ENCODE data around the gene EMP2.
A peak's percentile ranks its signal among the peaks of the same experiment; 100 is the strongest.
"Not testable (repeated sequence)": the region's sequence is repeated elsewhere in the genome, so short reads cannot be mapped to it uniquely, and the experiment has no call there.

Gene EMP2

GRCh38 chr16:10514369-10515055 lies 65.9 kb downstream of the EMP2 start:
- POLR2A ChIA-PET, result no interaction called here
- DNase-seq (ENCODE audit: extremely low spot score), result peak; percentile 54
- CTCF ChIA-PET, result interaction anchor here (0.6 to 5.0 kb wide), 43 partner anchors 8 to 1947 kb away, joined by 3 to 101 read pairs (median 4); partner anchors contain the start of gene NUBP1
- peak; percentile 54 for TF ChIP-seq CTCF (IDR thresholded peaks at IDR 0.05; ENCODE audit: control extremely low read depth, extremely low read depth, low read depth, missing control alignments)

DNA sequence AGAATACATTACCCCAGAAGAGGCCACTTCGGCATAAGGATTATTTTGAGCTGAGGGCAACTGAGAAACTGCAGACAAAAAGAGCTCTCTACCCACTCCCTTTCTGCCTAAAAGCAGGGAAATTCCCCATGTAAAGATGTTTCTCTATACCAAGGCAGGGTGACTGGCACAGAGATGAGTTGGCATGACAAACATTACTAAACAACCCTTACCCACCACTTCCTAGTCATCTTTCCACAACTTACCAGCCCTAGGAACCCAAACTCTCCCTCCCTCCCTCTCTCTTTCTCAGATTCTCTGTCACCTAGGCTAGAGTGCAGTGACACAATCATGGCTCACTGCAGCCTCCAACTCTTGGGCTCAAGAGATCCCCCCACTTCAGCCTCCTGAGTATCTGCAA lies 68.6 kb downstream of the EMP2 start:
- POLR2A ChIA-PET, result no interaction called here
- CTCF ChIA-PET, result interaction anchor here (1.0 to 6.1 kb wide), 5 partner anchors 14 to 255 kb away, joined by 3 to 108 read pairs (median 5); no protein-coding TSS in a partner anchor

DNA sequence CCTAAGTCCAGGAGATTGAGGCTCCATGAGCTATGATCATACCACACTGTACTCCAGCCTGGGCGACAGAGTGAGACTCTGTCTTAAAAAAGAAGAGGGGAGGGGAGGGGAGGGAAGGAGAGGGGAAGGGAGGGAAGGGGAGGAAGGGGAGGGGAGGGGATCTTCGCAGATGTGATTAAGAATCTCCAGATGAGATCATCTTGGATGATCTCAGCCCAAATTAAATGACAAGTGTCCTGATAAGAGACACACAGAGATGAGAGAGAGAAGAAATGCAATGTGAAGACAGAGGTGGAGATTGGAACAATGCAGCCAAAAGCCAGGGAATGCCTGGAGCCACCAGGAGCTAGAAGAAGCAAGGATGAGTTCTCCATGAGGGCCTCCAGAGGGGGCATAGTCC lies 70.1 kb downstream of the EMP2 start:
- POLR2A ChIA-PET, result interaction anchor here (0.6 kb wide), 1 partner anchor 229 kb away, joined by 4 read pairs; no protein-coding TSS in a partner anchor
- no peak for TF ChIP-seq CTCF (IDR thresholded peaks at IDR 0.05; ENCODE audit: control extremely low read depth, extremely low read depth, low read depth, missing control alignments)
- CTCF ChIA-PET, result interaction anchor here (0.9 to 6.1 kb wide), 23 partner anchors 9 to 427 kb away, joined by 3 to 108 read pairs (median 4); no protein-coding TSS in a partner anchor
- no peak for DNase-seq (ENCODE audit: extremely low spot score)

More for the DNA sequence above, 68.6 kb downstream of the EMP2 start:
- no peak for DNase-seq (ENCODE audit: extremely low spot score)
- TF ChIP-seq CTCF (IDR thresholded peaks at IDR 0.05; ENCODE audit: control extremely low read depth, extremely low read depth, low read depth, missing control alignments), result no peak

- POLR2A ChIA-PET, result interaction anchor here (0.6 kb wide), 1 partner anchor 229 kb away, joined by 4 read pairs; no protein-coding TSS in a partner anchor
- TF ChIP-seq CTCF (IDR thresholded peaks at IDR 0.05; ENCODE audit: control extremely low read depth, extremely low read depth, low read depth, missing control alignments), result peak; percentile 73
- DNase-seq (ENCODE audit: extremely low spot score), result peak; percentile 80
- CTCF ChIA-PET, result interaction anchor here (0.9 to 6.1 kb wide), 25 partner anchors 8 to 428 kb away, joined by 3 to 108 read pairs (median 4); no protein-coding TSS in a partner anchor
These were observed 70.8 kb downstream of the EMP2 start for GRCh38 chr16:10509534-10510025.

DNA sequence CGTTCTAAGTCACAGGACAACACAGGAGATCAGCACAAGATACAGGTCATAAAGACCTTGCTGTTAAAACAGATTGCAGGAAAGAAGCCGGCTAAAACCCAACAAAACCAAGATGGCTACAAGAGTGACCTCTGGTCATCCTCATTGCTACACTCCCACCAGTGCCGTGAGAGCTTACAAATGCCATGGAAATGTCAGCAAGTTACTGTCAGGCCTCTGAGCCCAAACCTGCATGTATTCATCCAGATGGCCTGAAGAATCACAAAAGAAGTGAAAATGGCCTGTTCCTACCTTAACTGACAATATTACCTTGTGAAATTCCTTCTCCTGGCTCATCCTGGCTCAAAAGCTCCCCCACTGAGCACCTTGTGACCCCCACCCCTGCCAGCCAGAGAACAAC lies 75.1 kb downstream of the EMP2 start:
- DNase-seq (ENCODE audit: extremely low spot score); POLR2A ChIA-PET: not testable (repeated sequence)
- CTCF ChIA-PET, result interaction anchor here (0.9 to 2.1 kb wide), 5 partner anchors 8 to 250 kb away, joined by 3 to 14 read pairs (median 3); no protein-coding TSS in a partner anchor

- no peak for DNase-seq (ENCODE audit: extremely low spot score)
- TF ChIP-seq CTCF (IDR thresholded peaks at IDR 0.05; ENCODE audit: control extremely low read depth, extremely low read depth, low read depth, missing control alignments), result no peak
- ChIA-PET CTCF (interaction anchor here (1.0 to 2.1 kb wide), 6 partner anchors 9 to 274 kb away, joined by 3 to 14 read pairs (median 5); no protein-coding TSS in a partner anchor), POLR2A (no interaction called here)
These were observed 76.0 kb downstream of the EMP2 start for GRCh38 chr16:10504404-10504885.

- no peak for DNase-seq (ENCODE audit: extremely low spot score)
- POLR2A ChIA-PET, result no interaction called here
- TF ChIP-seq CTCF (IDR thresholded peaks at IDR 0.05; ENCODE audit: control extremely low read depth, extremely low read depth, low read depth, missing control alignments), result no peak
- CTCF ChIA-PET, result interaction anchor here (0.7 kb wide), 1 partner anchor 233 kb away, joined by 3 read pairs; no protein-coding TSS in a partner anchor
These were observed 77.6 kb downstream of the EMP2 start for GRCh38 chr16:10502776-10503175.
